GM12891 (cell line): ENCODE data around the gene POP4.
A peak's percentile ranks its signal among the peaks of the same experiment; 100 is the strongest.

Experiments used
- DNase-seq: peaks from one replicate; pipeline ENCODE4 v3.0.0; 2011; ENCODE audit warnings: low spot score; ENCODE audit not compliant: insufficient read length
- FAIRE-seq: peaks from 2 replicates; lab custom pipeline; 2011; peaks lifted over from hg19 to GRCh38; lab: Jason Lieb, UNC
- PAX5 ChIP-seq: IDR thresholded peaks from 2 replicates; pipeline ENCODE4 v1.6.1; 2011; ENCODE audit warnings: low read length, moderate library complexity, mild to moderate bottlenecking; ENCODE audit not compliant: insufficient read depth, severe bottlenecking
- POLR2A ChIP-seq: IDR thresholded peaks from 2 replicates; pipeline ENCODE4 v1.6.1; 2011; ENCODE audit warnings: low read depth, low read length, control low read depth
- POLR2AphosphoS5 ChIP-seq: IDR thresholded peaks from 2 replicates; pipeline ENCODE4 v1.6.1; 2011; ENCODE audit warnings: low read depth, low read length, control low read depth
- POU2F2 ChIP-seq: IDR thresholded peaks from 2 replicates; pipeline ENCODE4 v1.6.1; 2011; ENCODE audit warnings: low read depth, mild to moderate bottlenecking, control low read depth, low read length, moderate library complexity
- SPI1 ChIP-seq: IDR thresholded peaks from 2 replicates; pipeline ENCODE4 v1.6.1; 2011; ENCODE audit warnings: low read depth, low read length, control low read depth
- TAF1 ChIP-seq: IDR thresholded peaks from 2 replicates; pipeline ENCODE4 v1.6.1; 2011; ENCODE audit warnings: low read depth, low read length, control low read depth

The POP4 gene

DNA sequence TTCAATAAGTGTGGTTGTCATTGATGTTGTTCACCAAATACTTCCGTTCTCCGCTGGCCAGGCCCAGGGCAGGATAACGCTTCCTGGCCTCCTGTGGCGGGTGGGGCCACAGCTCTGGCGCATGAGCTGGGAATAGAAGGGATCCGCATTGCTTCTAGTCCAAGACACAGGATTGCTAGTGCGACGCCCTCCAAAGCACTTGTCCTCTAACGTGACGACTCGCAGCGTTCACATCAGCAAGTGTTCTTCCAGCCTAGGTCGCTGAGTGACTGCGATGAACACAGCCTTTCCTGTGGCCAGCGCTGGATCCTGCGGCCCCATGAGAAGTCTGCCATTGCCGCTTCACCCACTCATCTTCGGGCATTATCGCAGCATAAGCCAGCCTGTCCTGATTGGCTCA lies 40.9 kb upstream of the POP4 start:
- DNase-seq (no peak), FAIRE-seq (no peak)
- TF ChIP-seq SPI1 (no peak), TAF1 (no peak), PAX5 (no peak), POLR2AphosphoS5 (no peak), POLR2A (no peak)

DNA sequence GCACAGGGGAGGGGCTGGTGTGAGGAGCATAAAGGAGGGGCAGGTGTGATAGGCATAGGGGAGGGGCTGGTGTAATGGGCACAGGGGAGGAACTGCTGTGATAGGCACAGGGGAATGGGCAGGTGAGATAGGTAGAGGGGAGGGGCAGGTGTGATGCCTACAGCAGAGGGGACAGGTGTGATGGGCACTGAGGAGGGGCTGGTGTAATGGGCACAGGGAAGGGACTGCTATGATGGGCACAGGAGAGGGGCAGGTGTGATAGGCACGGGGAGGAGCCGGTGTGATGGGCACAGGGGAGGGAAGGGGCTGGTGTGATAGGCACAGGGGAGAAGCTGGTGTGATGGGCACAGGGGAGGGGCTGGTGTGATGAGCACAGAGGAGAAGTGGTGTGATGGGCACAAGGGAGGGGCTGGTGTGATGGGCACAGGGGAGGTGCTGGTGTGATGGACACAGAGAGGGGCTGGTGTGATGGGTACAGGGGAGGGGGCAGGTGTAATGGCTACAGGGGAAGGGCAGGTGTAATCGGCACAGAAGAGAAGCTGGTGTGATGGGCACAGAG lies 39.5 kb upstream of the POP4 start:
- FAIRE-seq: no peak
- TF ChIP-seq SPI1 (no peak), POLR2AphosphoS5 (no peak), POLR2A (no peak), TAF1 (no peak), POU2F2 (no peak), PAX5 (no peak)
- no peak for DNase-seq

GRCh38 chr19:29567366-29567915 lies 38.6 kb upstream of the POP4 start:
- no peak for FAIRE-seq
- TF ChIP-seq PAX5 (no peak), SPI1 (no peak), POLR2AphosphoS5 (no peak), TAF1 (no peak), POU2F2 (no peak), POLR2A (no peak)
- DNase-seq: no peak

GRCh38 chr19:29568036-29569025 lies 37.8 kb upstream of the POP4 start:
- no peak for FAIRE-seq

GRCh38 chr19:29569038-29569911 lies 36.8 kb upstream of the POP4 start:
- FAIRE-seq (no peak), DNase-seq (no peak)

More at GRCh38 chr19:29568036-29569025, 37.8 kb upstream of the POP4 start:
- no peak for DNase-seq
- no peak for TF ChIP-seq POU2F2
- TF ChIP-seq TAF1: no peak
- TF ChIP-seq PAX5: no peak
- TF ChIP-seq SPI1: no peak
- TF ChIP-seq POLR2A: no peak
- TF ChIP-seq POLR2AphosphoS5: no peak

DNA sequence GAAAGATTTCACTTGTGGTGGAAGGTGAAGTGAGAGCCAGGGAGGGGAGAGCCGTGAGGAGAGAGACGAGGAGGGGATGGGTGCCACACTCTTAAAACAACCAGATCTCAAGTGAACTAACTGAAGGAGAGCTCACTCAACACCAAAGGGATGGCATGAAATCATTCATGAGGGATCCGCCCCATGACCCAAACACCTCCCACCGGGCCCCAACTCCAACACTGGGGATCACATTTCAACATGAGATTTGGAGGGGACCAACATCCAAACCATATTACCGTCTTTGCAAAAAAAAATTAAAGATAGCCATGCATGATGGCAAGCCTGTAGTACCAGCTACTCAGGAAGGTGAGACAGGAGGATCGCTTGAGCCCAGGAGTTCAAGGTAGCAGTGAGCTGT lies 34.9 kb upstream of the POP4 start:
- FAIRE-seq (no peak), DNase-seq (no peak)
- TF ChIP-seq TAF1 (no peak), POLR2A (no peak), POU2F2 (no peak), POLR2AphosphoS5 (no peak), PAX5 (no peak), SPI1 (no peak)

More at GRCh38 chr19:29569038-29569911, 36.8 kb upstream of the POP4 start:
- TF ChIP-seq POLR2A: no peak
- no peak for TF ChIP-seq SPI1
- TF ChIP-seq TAF1: no peak
- TF ChIP-seq POLR2AphosphoS5: no peak
- no peak for TF ChIP-seq POU2F2
- no peak for TF ChIP-seq PAX5

GRCh38 chr19:29573486-29573885 lies 32.6 kb upstream of the POP4 start:
- no peak for DNase-seq

DNA sequence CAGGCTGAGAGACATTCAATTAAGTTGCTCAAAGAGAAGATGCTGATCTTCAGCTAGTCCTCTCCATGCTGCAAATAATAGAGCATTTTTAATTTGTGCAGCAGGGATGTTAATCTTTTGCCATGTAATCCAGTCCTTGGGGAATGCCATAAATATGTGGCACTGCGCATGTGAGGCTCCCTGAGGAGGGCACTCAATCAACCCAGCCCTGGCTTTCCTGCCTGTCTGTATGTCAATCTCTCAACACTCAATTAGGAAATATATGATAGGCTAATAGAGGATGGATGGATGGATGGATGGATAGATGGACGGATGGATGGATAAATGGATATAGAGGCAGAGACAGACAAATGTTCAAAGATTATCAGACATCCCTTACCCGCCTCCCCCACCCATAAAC lies 31.6 kb upstream of the POP4 start:
- TF ChIP-seq POU2F2: no peak
- no peak for TF ChIP-seq SPI1
- TF ChIP-seq TAF1: no peak
- no peak for TF ChIP-seq POLR2AphosphoS5
- no peak for TF ChIP-seq PAX5
- TF ChIP-seq POLR2A: no peak
- FAIRE-seq (no peak), DNase-seq (no peak)

More at GRCh38 chr19:29573486-29573885, 32.6 kb upstream of the POP4 start:
- TF ChIP-seq PAX5: no peak
- no peak for FAIRE-seq

GRCh38 chr19:29576046-29576606 lies 30.0 kb upstream of the POP4 start:
- DNase-seq (no peak), FAIRE-seq (peak; percentile 45)
- TF ChIP-seq PAX5 (no peak), POU2F2 (no peak), POLR2A (no peak), SPI1 (no peak), TAF1 (no peak), POLR2AphosphoS5 (no peak)
